ENCODE measurements around the gene ISCA1. TPM values are rescaled to one million over a fixed set of nuclear protein-coding genes. Genes with fewer than 3 reads are reported as not detected.

Gene ISCA1
- polyA plus RNA-seq, 2 of the 4 experiments (the other 2 are of a cell fraction) = 42.4 to 58.2 TPM

GRCh38 chr9:86330186-86330585 is 47.8 kb upstream of the ISCA1 start:
- Histone ChIP-seq H3K9me3 (no peaks in the 10 kb centered on the region), H3K4me2 (no peak overlapping the region), H3K27ac (no peak overlapping the region), H3K4me3 (no peak overlapping the region), H3K4me1 (no peaks in the 10 kb centered on the region)
- WGBS (ENCODE audit: missing lambda C conversion rate) = 97% methylated on average over 5 of the region's 5 CpGs
- no peak for TF ChIP-seq E2F6 (IDR thresholded peaks at IDR 0.05; ENCODE audit: borderline replicate concordance, low read depth)
- TF ChIP-seq CHD2 (IDR thresholded peaks at IDR 0.05; ENCODE audit: low read length, partially characterized antibody) = no peak
- TF ChIP-seq SREBF2 (IDR thresholded peaks at IDR 0.05) = no peak
- TF ChIP-seq USF2 (IDR thresholded peaks at IDR 0.05) = no peak
- no peak for TF ChIP-seq CEBPB (IDR thresholded peaks at IDR 0.05)
- no peak for TF ChIP-seq BHLHE40 (IDR thresholded peaks at IDR 0.05; ENCODE audit: low read depth, low read length)
- no peak for TF ChIP-seq EHF (CRISPR knock-in tag; IDR thresholded peaks at IDR 0.05)
- TF ChIP-seq MAX (IDR thresholded peaks at IDR 0.05) = no peak
- FAIRE-seq = no peak
- ChIA-PET POLR2A (no interaction called here), CTCF (interaction anchor here (0.8 kb wide), 1 partner anchor 127 kb away, joined by 3 read pairs; no protein-coding TSS in a partner anchor)
- DNase-seq (ENCODE audit: low read depth in 1 of 2, low spot score in 1 of 2) = no peak
- ATAC-seq = no peak

- ATAC-seq (no peak), FAIRE-seq (no peak)
- TF ChIP-seq FOSL2 (IDR thresholded peaks at IDR 0.05) (no peak), FOSL2 (CRISPR knock-in tag; IDR thresholded peaks at IDR 0.05) (0 out of 2 replicates have a peak, but pooled peaks have one; percentile 33), NFE2L2 (conservative IDR thresholded peaks at IDR 0.05; ENCODE audit: low read length) (no peak)
Observed at GRCh38 chr9:86329649-86330048, 47.3 kb upstream of the ISCA1 start.

GRCh38 chr9:86328156-86328555 is 45.8 kb upstream of the ISCA1 start:
- no peaks in the 10 kb centered on the region for H3K9me3 ChIP-seq
- ChIA-PET POLR2A (no interaction called here), CTCF (no interaction called here)
- 90% methylated on average over 4 of the region's 4 CpGs for WGBS (ENCODE audit: missing lambda C conversion rate)
- TF ChIP-seq PBX3 (IDR thresholded peaks at IDR 0.05) (no peak), EP300 (IDR thresholded peaks at IDR 0.05) (no peak), EHF (CRISPR knock-in tag; IDR thresholded peaks at IDR 0.05) (no peak), MAZ (IDR thresholded peaks at IDR 0.05; ENCODE audit: borderline replicate concordance, low read depth, low read length) (no peak), HOXA7 (CRISPR knock-in tag; IDR thresholded peaks at IDR 0.05) (no peak), NFE2L2 (conservative IDR thresholded peaks at IDR 0.05; ENCODE audit: low read length) (no peak), SMC3 (IDR thresholded peaks at IDR 0.05) (no peak), RAD21 (conservative IDR thresholded peaks at IDR 0.05 in 1 of 2, IDR thresholded peaks at IDR 0.05 in 1 of 2) (no peak)
- no peak overlapping the region for H3K4me3 ChIP-seq
- H3K4me1 ChIP-seq = 0 out of 3 replicates have a peak, but pooled peaks cover under 1% of the 10 kb centered on the region
- FAIRE-seq (no peak), DNase-seq (ENCODE audit: low read depth in 1 of 2, low spot score in 1 of 2) (no peak), ATAC-seq (no peak)
- H3K4me2 ChIP-seq = no peak overlapping the region
- H3K27ac ChIP-seq = no peak overlapping the region

More at GRCh38 chr9:86329649-86330048, 47.3 kb upstream of the ISCA1 start:
- no peak for DNase-seq (ENCODE audit: low read depth in 1 of 2, low spot score in 1 of 2)
- no peak overlapping the region for H3K4me3 ChIP-seq
- WGBS (ENCODE audit: missing lambda C conversion rate) = 82% methylated on average over 1 of the region's 1 CpG
- H3K4me1 ChIP-seq = no peaks in the 10 kb centered on the region
- CTCF ChIA-PET = no interaction called here
- POLR2A ChIA-PET = no interaction called here
- H3K4me2 ChIP-seq = no peak overlapping the region
- no peak overlapping the region for H3K27ac ChIP-seq
- no peaks in the 10 kb centered on the region for H3K9me3 ChIP-seq

- DNase-seq (ENCODE audit: low read depth in 1 of 2, low spot score in 1 of 2) (no peak), ATAC-seq (no peak), FAIRE-seq (no peak)
- ChIA-PET CTCF (no interaction called here), POLR2A (no interaction called here)
- Histone ChIP-seq H3K9me3 (no peaks in the 10 kb centered on the region), H3K4me2 (no peak overlapping the region), H3K27ac (no peak overlapping the region), H3K4me1 (peaks cover 13% of the 10 kb centered on the region; the same call in 2 of the 3 replicates), H3K4me3 (no peak overlapping the region)
- 90% methylated on average over 3 of the region's 3 CpGs for WGBS (ENCODE audit: missing lambda C conversion rate)
- TF ChIP-seq JUN (IDR thresholded peaks at IDR 0.05) = no peak
- no peak for TF ChIP-seq CTCF (IDR thresholded peaks at IDR 0.05)
- TF ChIP-seq GATA3 (IDR thresholded peaks at IDR 0.05; ENCODE audit: borderline replicate concordance) = no peak
- TF ChIP-seq EP300 (IDR thresholded peaks at IDR 0.05) = no peak
- no peak for TF ChIP-seq HOXA7 (CRISPR knock-in tag; IDR thresholded peaks at IDR 0.05)
- TF ChIP-seq USF2 (IDR thresholded peaks at IDR 0.05) = no peak
- no peak for TF ChIP-seq JUNB (IDR thresholded peaks at IDR 0.05)
- TF ChIP-seq ATOH8 (CRISPR knock-in tag; IDR thresholded peaks at IDR 0.05; ENCODE audit: low read depth) = no peak
- TF ChIP-seq CHD4 (IDR thresholded peaks at IDR 0.05; ENCODE audit: borderline replicate concordance) = no peak
- no peak for TF ChIP-seq ESRRA (IDR thresholded peaks at IDR 0.05; ENCODE audit: borderline replicate concordance, low read length)
- TF ChIP-seq ZFP36 (IDR thresholded peaks at IDR 0.05; ENCODE audit: borderline replicate concordance, partially characterized antibody) = no peak
- TF ChIP-seq HOXB13 (CRISPR knock-in tag; IDR thresholded peaks at IDR 0.05; ENCODE audit: low read depth) = no peak
Observed at GRCh38 chr9:86326536-86326935, 44.2 kb upstream of the ISCA1 start.
